Measurements from ENCODE around the gene FANCC. TPM values are rescaled to one million over a fixed set of nuclear protein-coding genes. Genes with fewer than 3 reads are reported as not detected.
A peak's percentile ranks its signal among the peaks of the same experiment; 100 is the strongest.

The FANCC gene
- total and polyA plus RNA-seq, 2 of the 13 experiments (the other 11 are each of a cell fraction or from before 2014, with no cell fraction given), result 7.4 to 8.6 TPM

DNA sequence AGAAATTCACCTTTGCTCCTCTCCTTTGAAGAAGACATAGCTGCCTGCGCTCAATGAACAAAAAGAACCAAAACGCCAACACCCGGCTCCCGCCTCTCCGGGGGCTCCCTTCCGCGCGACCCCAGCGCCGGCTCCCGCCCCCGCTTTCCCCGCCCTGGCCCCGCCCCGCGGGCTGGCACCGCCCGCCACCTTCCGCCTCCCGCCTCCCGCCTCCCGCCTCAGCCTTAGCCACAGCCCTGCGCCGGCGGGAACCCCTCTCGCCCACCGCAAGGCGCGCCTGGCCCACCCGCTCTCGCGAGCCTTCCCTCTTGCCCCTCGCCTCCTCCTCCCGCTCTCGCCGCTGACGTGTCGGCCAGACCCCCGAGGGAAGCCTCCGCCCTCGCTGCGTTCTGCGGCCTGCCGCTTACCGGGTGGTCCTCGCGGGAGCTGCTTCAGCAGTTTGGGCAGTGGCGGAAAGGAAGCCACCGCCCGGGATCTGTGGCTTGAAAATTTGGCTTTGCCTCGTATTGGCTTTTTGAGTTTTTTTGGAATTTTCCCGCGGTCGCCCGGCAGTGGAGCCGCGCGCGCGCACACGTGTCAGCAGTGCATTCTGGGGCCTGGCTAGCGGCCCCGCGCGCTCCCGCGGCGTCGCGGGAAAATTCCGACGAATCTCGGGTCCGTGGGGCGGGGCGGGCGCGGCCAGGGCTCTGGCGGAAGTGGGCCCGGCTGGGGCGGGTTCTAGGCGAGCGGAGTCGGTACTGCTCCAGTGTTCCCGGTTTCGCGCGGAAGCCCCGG is at the start of gene FANCC (continued):
- TF ChIP-seq, protein P1, sequence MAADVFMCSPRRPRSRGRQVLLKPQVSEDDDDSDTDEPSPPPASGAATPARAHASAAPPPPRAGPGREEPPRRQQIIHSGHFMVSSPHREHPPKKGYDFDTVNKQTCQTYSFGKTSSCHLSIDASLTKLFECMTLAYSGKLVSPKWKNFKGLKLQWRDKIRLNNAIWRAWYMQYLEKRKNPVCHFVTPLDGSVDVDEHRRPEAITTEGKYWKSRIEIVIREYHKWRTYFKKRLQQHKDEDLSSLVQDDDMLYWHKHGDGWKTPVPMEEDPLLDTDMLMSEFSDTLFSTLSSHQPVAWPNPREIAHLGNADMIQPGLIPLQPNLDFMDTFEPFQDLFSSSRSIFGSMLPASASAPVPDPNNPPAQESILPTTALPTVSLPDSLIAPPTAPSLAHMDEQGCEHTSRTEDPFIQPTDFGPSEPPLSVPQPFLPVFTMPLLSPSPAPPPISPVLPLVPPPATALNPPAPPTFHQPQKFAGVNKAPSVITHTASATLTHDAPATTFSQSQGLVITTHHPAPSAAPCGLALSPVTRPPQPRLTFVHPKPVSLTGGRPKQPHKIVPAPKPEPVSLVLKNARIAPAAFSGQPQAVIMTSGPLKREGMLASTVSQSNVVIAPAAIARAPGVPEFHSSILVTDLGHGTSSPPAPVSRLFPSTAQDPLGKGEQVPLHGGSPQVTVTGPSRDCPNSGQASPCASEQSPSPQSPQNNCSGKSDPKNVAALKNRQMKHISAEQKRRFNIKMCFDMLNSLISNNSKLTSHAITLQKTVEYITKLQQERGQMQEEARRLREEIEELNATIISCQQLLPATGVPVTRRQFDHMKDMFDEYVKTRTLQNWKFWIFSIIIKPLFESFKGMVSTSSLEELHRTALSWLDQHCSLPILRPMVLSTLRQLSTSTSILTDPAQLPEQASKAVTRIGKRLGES (CRISPR knock-in tag; IDR thresholded peaks at IDR 0.05; ENCODE audit: borderline replicate concordance), result no peak
- peak; percentile 74; the same call in 1 of the 2 replicates for TF ChIP-seq ARHGAP35 (CRISPR knock-in tag; IDR thresholded peaks at IDR 0.05; ENCODE audit: borderline replicate concordance)
- TF ChIP-seq, protein P2, sequence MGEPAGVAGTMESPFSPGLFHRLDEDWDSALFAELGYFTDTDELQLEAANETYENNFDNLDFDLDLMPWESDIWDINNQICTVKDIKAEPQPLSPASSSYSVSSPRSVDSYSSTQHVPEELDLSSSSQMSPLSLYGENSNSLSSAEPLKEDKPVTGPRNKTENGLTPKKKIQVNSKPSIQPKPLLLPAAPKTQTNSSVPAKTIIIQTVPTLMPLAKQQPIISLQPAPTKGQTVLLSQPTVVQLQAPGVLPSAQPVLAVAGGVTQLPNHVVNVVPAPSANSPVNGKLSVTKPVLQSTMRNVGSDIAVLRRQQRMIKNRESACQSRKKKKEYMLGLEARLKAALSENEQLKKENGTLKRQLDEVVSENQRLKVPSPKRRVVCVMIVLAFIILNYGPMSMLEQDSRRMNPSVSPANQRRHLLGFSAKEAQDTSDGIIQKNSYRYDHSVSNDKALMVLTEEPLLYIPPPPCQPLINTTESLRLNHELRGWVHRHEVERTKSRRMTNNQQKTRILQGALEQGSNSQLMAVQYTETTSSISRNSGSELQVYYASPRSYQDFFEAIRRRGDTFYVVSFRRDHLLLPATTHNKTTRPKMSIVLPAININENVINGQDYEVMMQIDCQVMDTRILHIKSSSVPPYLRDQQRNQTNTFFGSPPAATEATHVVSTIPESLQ (CRISPR knock-in tag; conservative IDR thresholded peaks at IDR 0.05), result no peak
- TF ChIP-seq STAT5B (CRISPR knock-in tag; IDR thresholded peaks at IDR 0.05), result no peak
- no peak for TF ChIP-seq SOX13 (IDR thresholded peaks at IDR 0.05)
- TF ChIP-seq SOX13 (CRISPR knock-in tag; conservative IDR thresholded peaks at IDR 0.05 in 1 of 2, IDR thresholded peaks at IDR 0.05 in 1 of 2), result no peak; a peak in 1 of 4 replicates
- TF ChIP-seq, protein P3, sequence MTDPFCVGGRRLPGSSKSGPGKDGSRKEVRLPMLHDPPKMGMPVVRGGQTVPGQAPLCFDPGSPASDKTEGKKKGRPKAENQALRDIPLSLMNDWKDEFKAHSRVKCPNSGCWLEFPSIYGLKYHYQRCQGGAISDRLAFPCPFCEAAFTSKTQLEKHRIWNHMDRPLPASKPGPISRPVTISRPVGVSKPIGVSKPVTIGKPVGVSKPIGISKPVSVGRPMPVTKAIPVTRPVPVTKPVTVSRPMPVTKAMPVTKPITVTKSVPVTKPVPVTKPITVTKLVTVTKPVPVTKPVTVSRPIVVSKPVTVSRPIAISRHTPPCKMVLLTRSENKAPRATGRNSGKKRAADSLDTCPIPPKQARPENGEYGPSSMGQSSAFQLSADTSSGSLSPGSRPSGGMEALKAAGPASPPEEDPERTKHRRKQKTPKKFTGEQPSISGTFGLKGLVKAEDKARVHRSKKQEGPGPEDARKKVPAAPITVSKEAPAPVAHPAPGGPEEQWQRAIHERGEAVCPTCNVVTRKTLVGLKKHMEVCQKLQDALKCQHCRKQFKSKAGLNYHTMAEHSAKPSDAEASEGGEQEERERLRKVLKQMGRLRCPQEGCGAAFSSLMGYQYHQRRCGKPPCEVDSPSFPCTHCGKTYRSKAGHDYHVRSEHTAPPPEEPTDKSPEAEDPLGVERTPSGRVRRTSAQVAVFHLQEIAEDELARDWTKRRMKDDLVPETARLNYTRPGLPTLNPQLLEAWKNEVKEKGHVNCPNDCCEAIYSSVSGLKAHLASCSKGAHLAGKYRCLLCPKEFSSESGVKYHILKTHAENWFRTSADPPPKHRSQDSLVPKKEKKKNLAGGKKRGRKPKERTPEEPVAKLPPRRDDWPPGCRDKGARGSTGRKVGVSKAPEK (CRISPR knock-in tag; IDR thresholded peaks at IDR 0.05; ENCODE audit: borderline replicate concordance), result no peak
- peak; percentile 86 for TF ChIP-seq POLR2G (IDR thresholded peaks at IDR 0.05; ENCODE audit: low read depth, low read length)
- TF ChIP-seq, protein P4, sequence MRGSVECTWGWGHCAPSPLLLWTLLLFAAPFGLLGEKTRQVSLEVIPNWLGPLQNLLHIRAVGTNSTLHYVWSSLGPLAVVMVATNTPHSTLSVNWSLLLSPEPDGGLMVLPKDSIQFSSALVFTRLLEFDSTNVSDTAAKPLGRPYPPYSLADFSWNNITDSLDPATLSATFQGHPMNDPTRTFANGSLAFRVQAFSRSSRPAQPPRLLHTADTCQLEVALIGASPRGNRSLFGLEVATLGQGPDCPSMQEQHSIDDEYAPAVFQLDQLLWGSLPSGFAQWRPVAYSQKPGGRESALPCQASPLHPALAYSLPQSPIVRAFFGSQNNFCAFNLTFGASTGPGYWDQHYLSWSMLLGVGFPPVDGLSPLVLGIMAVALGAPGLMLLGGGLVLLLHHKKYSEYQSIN (CRISPR knock-in tag; IDR thresholded peaks at IDR 0.05; ENCODE audit: borderline replicate concordance), result no peak
- TF ChIP-seq, protein P5, sequence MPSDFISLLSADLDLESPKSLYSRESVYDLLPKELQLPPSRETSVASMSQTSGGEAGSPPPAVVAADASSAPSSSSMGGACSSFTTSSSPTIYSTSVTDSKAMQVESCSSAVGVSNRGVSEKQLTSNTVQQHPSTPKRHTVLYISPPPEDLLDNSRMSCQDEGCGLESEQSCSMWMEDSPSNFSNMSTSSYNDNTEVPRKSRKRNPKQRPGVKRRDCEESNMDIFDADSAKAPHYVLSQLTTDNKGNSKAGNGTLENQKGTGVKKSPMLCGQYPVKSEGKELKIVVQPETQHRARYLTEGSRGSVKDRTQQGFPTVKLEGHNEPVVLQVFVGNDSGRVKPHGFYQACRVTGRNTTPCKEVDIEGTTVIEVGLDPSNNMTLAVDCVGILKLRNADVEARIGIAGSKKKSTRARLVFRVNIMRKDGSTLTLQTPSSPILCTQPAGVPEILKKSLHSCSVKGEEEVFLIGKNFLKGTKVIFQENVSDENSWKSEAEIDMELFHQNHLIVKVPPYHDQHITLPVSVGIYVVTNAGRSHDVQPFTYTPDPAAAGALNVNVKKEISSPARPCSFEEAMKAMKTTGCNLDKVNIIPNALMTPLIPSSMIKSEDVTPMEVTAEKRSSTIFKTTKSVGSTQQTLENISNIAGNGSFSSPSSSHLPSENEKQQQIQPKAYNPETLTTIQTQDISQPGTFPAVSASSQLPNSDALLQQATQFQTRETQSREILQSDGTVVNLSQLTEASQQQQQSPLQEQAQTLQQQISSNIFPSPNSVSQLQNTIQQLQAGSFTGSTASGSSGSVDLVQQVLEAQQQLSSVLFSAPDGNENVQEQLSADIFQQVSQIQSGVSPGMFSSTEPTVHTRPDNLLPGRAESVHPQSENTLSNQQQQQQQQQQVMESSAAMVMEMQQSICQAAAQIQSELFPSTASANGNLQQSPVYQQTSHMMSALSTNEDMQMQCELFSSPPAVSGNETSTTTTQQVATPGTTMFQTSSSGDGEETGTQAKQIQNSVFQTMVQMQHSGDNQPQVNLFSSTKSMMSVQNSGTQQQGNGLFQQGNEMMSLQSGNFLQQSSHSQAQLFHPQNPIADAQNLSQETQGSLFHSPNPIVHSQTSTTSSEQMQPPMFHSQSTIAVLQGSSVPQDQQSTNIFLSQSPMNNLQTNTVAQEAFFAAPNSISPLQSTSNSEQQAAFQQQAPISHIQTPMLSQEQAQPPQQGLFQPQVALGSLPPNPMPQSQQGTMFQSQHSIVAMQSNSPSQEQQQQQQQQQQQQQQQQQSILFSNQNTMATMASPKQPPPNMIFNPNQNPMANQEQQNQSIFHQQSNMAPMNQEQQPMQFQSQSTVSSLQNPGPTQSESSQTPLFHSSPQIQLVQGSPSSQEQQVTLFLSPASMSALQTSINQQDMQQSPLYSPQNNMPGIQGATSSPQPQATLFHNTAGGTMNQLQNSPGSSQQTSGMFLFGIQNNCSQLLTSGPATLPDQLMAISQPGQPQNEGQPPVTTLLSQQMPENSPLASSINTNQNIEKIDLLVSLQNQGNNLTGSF (CRISPR knock-in tag; IDR thresholded peaks at IDR 0.05), result peak; percentile 90; the same call in 1 of the 2 replicates
